ENCODE results near the gene COLEC11. TPM values are rescaled to one million over a fixed set of nuclear protein-coding genes. Genes with fewer than 3 reads are reported as not detected.
"Not testable (repeated sequence)": the region's sequence is repeated elsewhere in the genome, so short reads cannot be mapped to it uniquely, and the experiment has no call there.

The COLEC11 gene
- total RNA-seq, 2 experiments from 2014 or later: 1.7 TPM; not detected in 1

GRCh38 chr2:3565117-3565516, 29.8 kb upstream of the COLEC11 start:
- Histone ChIP-seq H3K27ac (ENCODE audit: low read depth, low read length, poor library complexity, severe bottlenecking) (no peak overlapping the region), H2AFZ (ENCODE audit: low read length) (no peak overlapping the region), H3K36me3 (ENCODE audit: insufficient read depth, low read length) (peaks cover 28% of the 10 kb centered on the region), H3K4me2 (ENCODE audit: low read length) (no peak overlapping the region), H3K9me3 (ENCODE audit: low read length) (no peaks in the 10 kb centered on the region), H3K4me3 (ENCODE audit: low read depth, low read length, poor library complexity, severe bottlenecking) (no peak overlapping the region), H4K20me1 (ENCODE audit: insufficient read depth, low read length) (no peaks in the 10 kb centered on the region), H3K9me2 (ENCODE audit: insufficient read depth, low read length) (no peaks in the 10 kb centered on the region), H3K79me2 (ENCODE audit: insufficient read depth, low read depth, low read length) (peaks cover 6% of the 10 kb centered on the region; the same call in 1 of the 2 replicates), H3K4me1 (ENCODE audit: insufficient read depth, low read length, poor library complexity, severe bottlenecking) (peaks cover 38% of the 10 kb centered on the region)
- BruUV-seq (replicated peaks): no TSS peak
- intact Hi-C loops (cut with micrococcal nuclease; ENCODE audit: unreplicated experiment): no loop called here
- CTCF ChIA-PET (ENCODE audit: unreplicated experiment): no interaction called here
- TF ChIP-seq EZH2phosphoT487 (IDR thresholded peaks at IDR 0.05; ENCODE audit: borderline replicate concordance, low read depth, low read length) (no peak), CTCF (conservative IDR thresholded peaks at IDR 0.05; ENCODE audit: low read length) (no peak)
- POLR2A ChIA-PET: interaction anchor here (1.1 to 1.7 kb wide), 4 partner anchors 11 to 48 kb away, joined by 3 to 5 read pairs (median 4); no protein-coding TSS in a partner anchor
- no peak for DNase-seq (ENCODE audit: low spot score)

DNA sequence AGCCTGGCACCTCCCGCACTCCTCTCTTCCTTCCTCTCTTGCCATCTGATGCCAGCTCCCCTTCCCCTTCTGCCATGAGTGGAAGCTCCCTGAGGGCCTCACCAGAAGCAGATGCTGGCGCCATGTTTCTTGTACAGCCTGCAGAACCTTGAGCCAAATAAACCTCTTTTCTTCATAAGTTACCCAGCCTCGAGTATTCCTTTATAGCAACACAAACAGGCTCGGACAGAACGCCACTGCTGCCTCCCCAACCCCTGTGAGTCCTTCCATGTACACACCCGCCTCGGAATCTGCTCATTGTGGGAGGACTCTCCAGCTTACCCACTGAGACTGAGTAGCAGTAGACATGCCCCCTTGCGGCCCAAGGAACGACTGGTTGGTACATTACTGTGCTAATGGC, 28.1 kb upstream of the COLEC11 start:
- ChIA-PET POLR2A (no interaction called here), CTCF (ENCODE audit: unreplicated experiment) (no interaction called here)
- intact Hi-C loops (cut with micrococcal nuclease; ENCODE audit: unreplicated experiment): no loop called here
- no peak for TF ChIP-seq CTCF (conservative IDR thresholded peaks at IDR 0.05; ENCODE audit: low read length)
- TF ChIP-seq EZH2phosphoT487 (IDR thresholded peaks at IDR 0.05; ENCODE audit: borderline replicate concordance, low read depth, low read length): no peak
- Histone ChIP-seq H3K9me2 (ENCODE audit: insufficient read depth, low read length) (no peaks in the 10 kb centered on the region), H3K27ac (ENCODE audit: low read depth, low read length, poor library complexity, severe bottlenecking) (no peak overlapping the region), H3K4me3 (ENCODE audit: low read depth, low read length, poor library complexity, severe bottlenecking) (no peak overlapping the region), H3K4me2 (ENCODE audit: low read length) (no peak overlapping the region), H2AFZ (ENCODE audit: low read length) (no peak overlapping the region), H4K20me1 (ENCODE audit: insufficient read depth, low read length) (no peaks in the 10 kb centered on the region), H3K4me1 (ENCODE audit: insufficient read depth, low read length, poor library complexity, severe bottlenecking) (peaks cover 25% of the 10 kb centered on the region), H3K79me2 (ENCODE audit: insufficient read depth, low read depth, low read length) (no peaks in the 10 kb centered on the region), H3K9me3 (ENCODE audit: low read length) (no peaks in the 10 kb centered on the region), H3K36me3 (ENCODE audit: insufficient read depth, low read length) (peaks cover 11% of the 10 kb centered on the region)
- no TSS peak for BruUV-seq (replicated peaks)
- no peak for DNase-seq (ENCODE audit: low spot score)

DNA sequence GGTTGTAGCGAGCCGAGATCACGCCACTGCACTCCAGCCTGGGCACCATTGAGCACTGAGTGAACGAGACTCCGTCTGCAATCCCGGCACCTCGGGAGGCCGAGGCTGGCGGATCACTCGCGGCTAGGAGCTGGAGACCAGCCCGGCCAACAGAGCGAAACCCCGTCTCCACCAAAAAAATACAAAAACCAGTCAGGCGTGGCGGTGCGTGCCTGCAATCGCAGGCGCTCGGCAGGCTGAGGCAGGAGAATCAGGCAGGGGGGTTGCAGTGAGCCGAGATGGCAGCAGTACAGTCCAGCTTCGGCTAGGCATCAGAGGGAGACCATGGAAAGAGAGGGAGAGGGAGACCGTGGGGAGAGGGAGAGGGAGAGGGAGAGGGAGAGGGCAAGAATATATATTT, 25.3 kb upstream of the COLEC11 start:
- POLR2A ChIA-PET; BruUV-seq (replicated peaks): not testable (repeated sequence)

More for the DNA sequence above, 25.3 kb upstream of the COLEC11 start:
- H3K27ac ChIP-seq (ENCODE audit: low read depth, low read length, poor library complexity, severe bottlenecking); H3K79me2 ChIP-seq (ENCODE audit: insufficient read depth, low read depth, low read length); intact Hi-C loops (cut with micrococcal nuclease; ENCODE audit: unreplicated experiment); H3K4me3 ChIP-seq (ENCODE audit: low read depth, low read length, poor library complexity, severe bottlenecking); H3K36me3 ChIP-seq (ENCODE audit: insufficient read depth, low read length); H4K20me1 ChIP-seq (ENCODE audit: insufficient read depth, low read length); H3K9me2 ChIP-seq (ENCODE audit: insufficient read depth, low read length); CTCF ChIA-PET (ENCODE audit: unreplicated experiment); H3K4me2 ChIP-seq (ENCODE audit: low read length); H2AFZ ChIP-seq (ENCODE audit: low read length); DNase-seq (ENCODE audit: low spot score); H3K9me3 ChIP-seq (ENCODE audit: low read length): not testable (repeated sequence)
- H3K4me1 ChIP-seq (ENCODE audit: insufficient read depth, low read length, poor library complexity, severe bottlenecking): peaks cover 12% of the 10 kb centered on the region

Data from OCI-LY7 (cell line).